ENCODE data around the gene CARD10. TPM values are rescaled to one million over a fixed set of nuclear protein-coding genes. Genes with fewer than 3 reads are reported as not detected.

The CARD10 gene
- total RNA-seq, 1 donor from 2014 or later: 64.0 TPM

DNA sequence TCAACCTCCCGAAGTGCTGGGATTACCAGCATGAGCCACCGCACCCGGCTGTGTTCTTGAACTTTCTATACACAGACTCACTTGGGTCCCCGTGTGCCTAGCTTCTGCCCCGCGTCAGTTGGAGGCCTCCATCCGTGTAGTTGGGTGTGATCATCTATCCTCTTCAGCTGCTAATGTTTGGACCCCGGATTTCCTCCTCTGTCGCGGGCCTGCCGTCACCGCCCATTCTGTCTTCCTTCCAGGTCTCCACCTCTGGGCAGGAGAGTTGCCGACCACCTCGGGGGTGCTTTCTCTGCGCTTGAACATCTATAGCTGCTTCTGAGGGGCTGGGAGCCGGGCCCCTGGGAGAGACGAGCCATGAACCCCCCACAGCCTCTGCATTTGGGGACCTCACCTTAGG is 46.6 kb upstream of the CARD10 start:
- H3K4me3 ChIP-seq (ENCODE audit: low read depth, low read length): no peak overlapping the region
- peaks cover 11% of the 10 kb centered on the region for H3K36me3 ChIP-seq (ENCODE audit: control insufficient read depth, insufficient read depth, low read length)
- H3K27me3 ChIP-seq (ENCODE audit: control insufficient read depth, insufficient read depth, low read length): no peaks in the 10 kb centered on the region
- no peak for DNase-seq (ENCODE audit: low read depth)
- TF ChIP-seq, protein P1, sequence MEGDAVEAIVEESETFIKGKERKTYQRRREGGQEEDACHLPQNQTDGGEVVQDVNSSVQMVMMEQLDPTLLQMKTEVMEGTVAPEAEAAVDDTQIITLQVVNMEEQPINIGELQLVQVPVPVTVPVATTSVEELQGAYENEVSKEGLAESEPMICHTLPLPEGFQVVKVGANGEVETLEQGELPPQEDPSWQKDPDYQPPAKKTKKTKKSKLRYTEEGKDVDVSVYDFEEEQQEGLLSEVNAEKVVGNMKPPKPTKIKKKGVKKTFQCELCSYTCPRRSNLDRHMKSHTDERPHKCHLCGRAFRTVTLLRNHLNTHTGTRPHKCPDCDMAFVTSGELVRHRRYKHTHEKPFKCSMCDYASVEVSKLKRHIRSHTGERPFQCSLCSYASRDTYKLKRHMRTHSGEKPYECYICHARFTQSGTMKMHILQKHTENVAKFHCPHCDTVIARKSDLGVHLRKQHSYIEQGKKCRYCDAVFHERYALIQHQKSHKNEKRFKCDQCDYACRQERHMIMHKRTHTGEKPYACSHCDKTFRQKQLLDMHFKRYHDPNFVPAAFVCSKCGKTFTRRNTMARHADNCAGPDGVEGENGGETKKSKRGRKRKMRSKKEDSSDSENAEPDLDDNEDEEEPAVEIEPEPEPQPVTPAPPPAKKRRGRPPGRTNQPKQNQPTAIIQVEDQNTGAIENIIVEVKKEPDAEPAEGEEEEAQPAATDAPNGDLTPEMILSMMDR (IDR thresholded peaks at IDR 0.05; ENCODE audit: insufficient read depth, low read length, poor library complexity, severe bottlenecking): no peak

DNA sequence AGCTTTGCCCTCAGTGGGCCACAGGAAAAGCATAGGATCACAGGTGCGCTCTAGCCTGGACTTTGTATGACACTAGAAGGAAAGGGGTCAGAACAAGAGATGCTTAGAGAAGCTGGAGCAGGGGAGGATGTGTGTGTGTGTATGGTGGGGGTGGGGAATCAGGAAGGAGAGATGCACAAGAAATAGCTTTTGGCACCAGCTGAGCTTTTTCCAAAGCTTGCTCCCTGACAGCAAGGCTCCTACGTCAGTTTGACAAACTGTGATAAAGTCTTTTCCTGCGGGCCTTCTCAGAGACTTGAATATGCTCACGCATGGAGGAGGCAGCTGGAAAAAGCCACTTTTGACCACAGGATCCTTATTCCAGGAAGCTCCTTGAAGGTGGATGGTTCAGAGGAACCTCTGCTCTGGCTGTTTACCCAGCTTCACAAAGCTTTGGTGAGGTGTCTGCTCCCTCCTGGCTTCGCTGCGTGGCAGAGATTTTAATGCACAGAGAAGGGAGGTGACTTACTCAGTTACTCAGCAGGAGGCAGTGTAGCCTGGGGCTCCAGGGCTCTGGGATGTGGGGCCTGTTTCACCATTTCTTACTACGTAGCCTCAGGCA is 45.0 kb upstream of the CARD10 start:
- H3K4me3 ChIP-seq (ENCODE audit: low read depth, low read length): no peak overlapping the region
- peaks cover 11% of the 10 kb centered on the region for H3K36me3 ChIP-seq (ENCODE audit: control insufficient read depth, insufficient read depth, low read length)
- TF ChIP-seq, protein P1 (IDR thresholded peaks at IDR 0.05; ENCODE audit: insufficient read depth, low read length, poor library complexity, severe bottlenecking): no peak
- no peaks in the 10 kb centered on the region for H3K27me3 ChIP-seq (ENCODE audit: control insufficient read depth, insufficient read depth, low read length)
- DNase-seq (ENCODE audit: low read depth): no peak

DNA sequence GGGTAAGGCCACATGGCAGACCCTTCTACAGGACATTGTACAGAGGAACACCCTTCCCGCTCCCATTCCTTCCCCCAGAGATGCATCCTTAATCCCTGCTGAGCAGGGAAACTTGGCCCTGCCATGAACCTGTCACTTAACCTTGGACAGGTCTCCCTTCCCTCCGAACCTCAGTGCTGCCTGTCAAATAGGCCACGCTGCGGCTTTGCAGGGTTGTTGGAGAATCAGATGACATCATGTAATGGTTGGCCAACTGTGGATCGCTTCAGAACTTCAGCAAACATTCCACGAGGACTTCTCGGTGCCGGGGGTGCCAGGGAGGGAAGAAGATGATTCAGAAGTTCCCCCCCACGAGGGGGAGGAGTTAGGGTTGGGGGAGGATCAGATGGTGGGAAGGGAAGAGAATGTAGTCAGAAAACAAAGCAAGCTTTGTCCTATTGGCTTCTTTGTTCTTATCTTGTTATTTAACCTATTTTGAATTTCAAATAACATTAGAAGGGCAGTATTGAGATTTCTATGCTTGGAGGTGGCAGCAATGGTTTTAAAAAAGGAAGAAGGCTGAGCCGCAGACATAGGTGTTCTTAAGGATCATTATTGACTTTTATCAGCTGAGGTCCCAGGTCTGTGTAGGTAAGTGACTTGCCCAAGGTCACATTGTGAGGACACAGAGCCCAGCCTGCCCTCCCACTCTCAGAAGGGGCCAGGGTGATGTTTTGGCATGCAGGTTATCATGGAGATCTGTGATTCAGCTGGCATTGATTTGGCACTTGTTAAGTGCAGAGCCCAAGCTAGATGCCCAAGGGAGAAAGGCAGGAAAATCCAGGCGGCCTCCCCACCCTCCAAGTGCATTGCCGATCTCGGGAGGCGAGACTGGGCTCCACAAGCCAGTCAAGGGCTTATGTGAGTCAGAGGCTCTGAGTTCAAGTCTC is 44.2 kb upstream of the CARD10 start:
- no peaks in the 10 kb centered on the region for H3K27me3 ChIP-seq (ENCODE audit: control insufficient read depth, insufficient read depth, low read length)
- peaks cover 8% of the 10 kb centered on the region for H3K36me3 ChIP-seq (ENCODE audit: control insufficient read depth, insufficient read depth, low read length)
- TF ChIP-seq, protein P1 (IDR thresholded peaks at IDR 0.05; ENCODE audit: insufficient read depth, low read length, poor library complexity, severe bottlenecking): no peak
- H3K4me3 ChIP-seq (ENCODE audit: low read depth, low read length): no peak overlapping the region
- peak; percentile 92 for DNase-seq (ENCODE audit: low read depth)

DNA sequence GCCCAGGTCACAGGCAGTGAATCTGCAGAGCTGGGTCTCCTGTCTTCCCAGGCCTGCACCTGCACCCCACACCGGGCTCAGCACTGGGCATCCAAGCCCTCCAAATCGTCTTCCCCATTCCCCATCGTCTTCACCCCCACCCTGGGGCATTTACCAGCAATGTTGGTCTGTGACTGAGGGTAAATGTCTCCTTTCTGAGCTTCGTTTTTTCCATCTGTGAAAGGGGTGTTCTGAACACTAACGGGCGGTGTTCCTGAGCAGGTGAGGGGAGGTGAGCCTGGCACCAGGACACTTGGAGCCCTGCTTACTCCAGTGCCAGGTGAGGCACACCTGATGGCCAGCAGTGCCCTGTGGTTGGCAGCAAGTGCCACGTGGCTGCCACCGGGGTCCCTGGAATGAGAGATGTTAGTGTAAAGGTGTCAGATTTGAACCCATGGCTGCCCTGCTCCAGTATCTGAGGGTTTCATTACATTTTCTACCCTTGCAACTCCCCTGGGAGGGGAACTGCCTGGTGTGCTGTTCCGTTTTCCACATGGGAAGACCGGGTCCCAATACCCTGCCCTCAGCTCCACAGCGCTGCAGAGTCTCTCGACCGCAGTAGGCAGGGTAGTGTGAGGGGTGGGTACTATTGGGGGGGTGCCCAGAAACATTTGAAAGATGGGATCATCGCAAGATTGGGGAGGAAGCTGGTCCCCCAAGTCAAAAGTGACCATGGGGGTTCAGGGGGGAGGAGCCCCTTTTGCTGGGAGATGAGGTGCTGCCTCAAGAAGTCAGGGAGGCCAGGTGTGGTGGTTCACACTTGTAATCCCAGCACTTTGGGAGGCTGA is 43.0 kb upstream of the CARD10 start:
- no peaks in the 10 kb centered on the region for H3K27me3 ChIP-seq (ENCODE audit: control insufficient read depth, insufficient read depth, low read length)
- peak overlapping the region; percentile 55 for H3K4me3 ChIP-seq (ENCODE audit: low read depth, low read length)
- H3K36me3 ChIP-seq (ENCODE audit: control insufficient read depth, insufficient read depth, low read length): peaks cover 5% of the 10 kb centered on the region
- TF ChIP-seq, protein P1 (IDR thresholded peaks at IDR 0.05; ENCODE audit: insufficient read depth, low read length, poor library complexity, severe bottlenecking): no peak
- DNase-seq (ENCODE audit: low read depth): no peak

DNA sequence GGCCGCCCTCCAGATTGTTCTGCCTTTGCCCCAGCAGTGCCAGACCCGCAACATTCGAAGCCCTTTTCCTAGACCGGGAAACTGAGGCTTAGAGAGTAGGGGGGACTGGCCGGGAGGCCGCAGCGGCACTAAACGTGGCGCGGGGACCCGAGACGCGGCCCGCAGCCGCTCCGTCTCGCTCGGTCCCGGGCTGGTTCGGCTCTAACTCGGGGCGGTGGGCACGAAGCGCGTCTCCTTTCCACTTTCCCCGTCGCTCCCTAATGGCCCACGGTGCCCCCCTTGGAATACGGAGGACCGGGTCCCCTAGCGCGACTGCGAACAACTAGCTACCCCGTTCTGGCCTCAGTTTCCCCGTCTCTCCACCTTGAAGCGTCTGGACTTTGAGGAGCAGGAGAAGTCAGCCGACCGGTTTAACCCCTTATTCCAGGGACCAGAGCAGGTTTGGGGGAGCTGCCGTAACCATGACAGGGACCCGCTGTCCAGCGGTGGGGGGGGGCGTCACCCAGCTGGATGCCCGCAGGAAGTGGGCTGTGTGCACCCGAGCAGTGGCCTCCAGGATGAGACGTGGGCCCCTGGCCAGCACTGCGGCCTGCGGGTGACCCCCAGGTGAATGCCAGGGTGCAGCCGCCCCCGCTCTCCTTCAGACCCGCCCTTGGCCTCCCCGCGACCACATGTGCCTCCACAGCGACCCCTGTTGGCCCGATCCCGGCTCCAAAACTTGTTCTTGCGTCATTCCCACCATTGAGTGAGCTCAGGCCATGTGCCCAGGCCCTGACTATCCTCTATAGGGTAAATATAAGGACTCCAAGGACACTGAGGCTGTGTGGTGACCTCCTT is 42.2 kb upstream of the CARD10 start:
- DNase-seq (ENCODE audit: low read depth): no peak
- H3K36me3 ChIP-seq (ENCODE audit: control insufficient read depth, insufficient read depth, low read length): peaks cover 3% of the 10 kb centered on the region
- TF ChIP-seq, protein P1 (IDR thresholded peaks at IDR 0.05; ENCODE audit: insufficient read depth, low read length, poor library complexity, severe bottlenecking): peak; percentile 90
- peak overlapping the region; percentile 55 for H3K4me3 ChIP-seq (ENCODE audit: low read depth, low read length)
- H3K27me3 ChIP-seq (ENCODE audit: control insufficient read depth, insufficient read depth, low read length): no peaks in the 10 kb centered on the region
